Esophagus squamous epithelium (tissue), 4 donors: ENCODE measurements around the gene KIF26A.

Experiments
- CTCF ChIP-seq, 6 experiments: fragments of 450-650 bp in 4 of 6; fragments of 200-600 bp in 2 of 6; sonication (generic) in 2 of 6; IDR thresholded peaks; one replicate each; pipeline ENCODE4 v1.5.1; 2016 to 2019; ENCODE audit warnings: antibody characterized with exemption in 6 of 6, mild to moderate bottlenecking in 4 of 6, moderate library complexity in 4 of 6
- POLR2A ChIP-seq, 4 donors: fragments of 450-650 bp; IDR thresholded peaks; one replicate each; pipeline ENCODE4 v1.6.1; 2017; ENCODE audit warnings: antibody characterized with exemption in 4 of 4, mild to moderate bottlenecking in 4 of 4, moderate library complexity in 3 of 4

DNA sequence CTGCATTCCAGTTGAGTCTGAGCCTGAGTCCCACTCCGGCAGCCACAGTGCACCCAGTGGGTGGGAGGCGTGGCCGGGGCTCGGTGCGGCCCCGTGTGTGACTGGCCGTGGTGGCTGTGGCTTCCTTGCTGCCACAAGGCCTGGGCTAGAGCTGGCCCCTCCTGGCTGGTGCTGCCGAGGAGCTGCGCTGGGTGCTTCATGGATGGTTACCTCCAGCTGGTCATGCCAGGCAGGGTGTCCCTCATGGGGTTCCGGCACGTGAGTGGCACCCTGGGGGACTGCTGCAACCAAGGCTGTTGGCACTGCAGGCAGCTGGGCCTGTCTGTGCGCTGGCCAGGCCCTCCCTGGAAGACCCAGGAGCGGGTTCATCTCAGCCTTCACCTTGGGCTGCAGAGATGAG, 62.7 kb downstream of the KIF26A start:
- TF ChIP-seq CTCF (IDR thresholded peaks at IDR 0.05) (no peak), POLR2A (IDR thresholded peaks at IDR 0.05) (no peak)
